HEK293 (cell line): ENCODE measurements around the gene CNTNAP5.

ENCODE experiments used
- CTCF ChIA-PET: fragments of 350-600 bp; formaldehyde crosslinking; extraction: SDS; loops from one replicate; lab custom pipeline; 2021; ENCODE audit warnings: antibody characterized with exemption; lab: Yijun Ruan, JAX
- POLR2A ChIA-PET: fragments of 300-600 bp; formaldehyde crosslinking; extraction: SDS; loops from one replicate; lab custom pipeline; 2020; ENCODE audit warnings: antibody characterized with exemption, inconsistent platforms; lab: Yijun Ruan, JAX
- H3K27ac ChIP-seq: fragments of 200-500 bp; sonication (Bioruptor generic); 2 replicates; pipeline ENCODE4 v1.5.1; 2014; ENCODE audit warnings: low read depth, low read length, control low read depth, inconsistent platforms; ENCODE audit errors: extremely low read depth
- H3K36me3 ChIP-seq, 2 experiments: fragments of 200-500 bp in 1 of 2; sonication (Bioruptor generic) in 1 of 2; 1 replicate in 1 of 2; 2 replicates in 1 of 2; pipeline ENCODE4 v1.5.1; 2014 to 2017; ENCODE audit warnings: inconsistent platforms in 2 of 2, low read length in 2 of 2; ENCODE audit not compliant: control insufficient read depth in 2 of 2, insufficient read depth in 1 of 2
- H3K4me1 ChIP-seq: fragments of 200-500 bp; sonication (Bioruptor generic); 2 replicates; pipeline ENCODE4 v1.5.1; 2014; ENCODE audit warnings: mild to moderate bottlenecking, low read length, inconsistent platforms; ENCODE audit not compliant: control insufficient read depth, insufficient read depth
- H3K4me3 ChIP-seq: 2 replicates; pipeline ENCODE4 v1.5.1; 2011; ENCODE audit warnings: low read depth, mild to moderate bottlenecking, control low read depth, low read length, moderate library complexity
- H3K9me3 ChIP-seq: fragments of 200-500 bp; sonication (Bioruptor generic); 2 replicates; pipeline ENCODE4 v1.5.1; 2014; ENCODE audit warnings: low read depth, low read length, inconsistent platforms; ENCODE audit not compliant: control insufficient read depth, insufficient read depth
- MYNN ChIP-seq: fragments of 450-650 bp; formaldehyde crosslinking; IDR thresholded peaks from 2 replicates; pipeline ENCODE4 v1.5.1; 2016; ENCODE audit warnings: missing biosample characterization, missing genetic modification characterization, borderline replicate concordance
- ZBTB8A ChIP-seq: fragments of 450-650 bp; formaldehyde crosslinking; IDR thresholded peaks from 2 replicates; pipeline ENCODE4 v1.5.1; 2016; ENCODE audit warnings: missing biosample characterization, missing genetic modification characterization
- ZEB2 ChIP-seq: fragments of 450-650 bp; formaldehyde crosslinking; IDR thresholded peaks from 2 replicates; pipeline ENCODE4 v1.5.1; 2016; ENCODE audit warnings: missing biosample characterization, missing genetic modification characterization
- ZFP37 ChIP-seq: fragments of 450-650 bp; formaldehyde crosslinking; IDR thresholded peaks from 2 replicates; pipeline ENCODE4 v1.5.1; 2016; ENCODE audit warnings: missing biosample characterization, missing genetic modification characterization
- ZNF140 ChIP-seq: fragments of 450-650 bp; formaldehyde crosslinking; IDR thresholded peaks from 2 replicates; pipeline ENCODE4 v1.5.1; 2016; ENCODE audit warnings: missing biosample characterization, missing genetic modification characterization
- ZNF202 ChIP-seq: fragments of 450-650 bp; formaldehyde crosslinking; IDR thresholded peaks from 2 replicates; pipeline ENCODE4 v1.5.1; 2016; ENCODE audit warnings: missing biosample characterization, missing genetic modification characterization, borderline replicate concordance
- ZNF248 ChIP-seq: fragments of 450-650 bp; formaldehyde crosslinking; IDR thresholded peaks from 2 replicates; pipeline ENCODE4 v1.5.1; 2017; ENCODE audit warnings: missing biosample characterization, missing genetic modification characterization
- ZNF501 ChIP-seq: fragments of 450-650 bp; formaldehyde crosslinking; IDR thresholded peaks from 2 replicates; pipeline ENCODE4 v1.5.1; 2016; ENCODE audit warnings: missing biosample characterization, missing genetic modification characterization
- ZNF549 ChIP-seq: fragments of 450-650 bp; IDR thresholded peaks from 2 replicates; pipeline ENCODE4 v1.5.1; 2018; ENCODE audit warnings: missing biosample characterization, missing genetic modification characterization, mild to moderate bottlenecking, inconsistent platforms, moderate library complexity
- ZNF571 ChIP-seq: fragments of 450-650 bp; formaldehyde crosslinking; IDR thresholded peaks from 2 replicates; pipeline ENCODE4 v1.5.0; 2017; ENCODE audit warnings: missing biosample characterization, missing genetic modification characterization
- ZNF585B ChIP-seq: fragments of 450-650 bp; formaldehyde crosslinking; IDR thresholded peaks from 2 replicates; pipeline ENCODE4 v1.5.1; 2016; ENCODE audit warnings: missing biosample characterization, missing genetic modification characterization
- ZNF664 ChIP-seq: fragments of 450-650 bp; formaldehyde crosslinking; IDR thresholded peaks from 2 replicates; pipeline ENCODE4 v1.5.1; 2016; ENCODE audit warnings: missing biosample characterization, missing genetic modification characterization
- ZNF747 ChIP-seq: fragments of 450-650 bp; formaldehyde crosslinking; IDR thresholded peaks from 2 replicates; pipeline ENCODE4 v1.5.1; 2016; ENCODE audit warnings: missing biosample characterization, missing genetic modification characterization
- ZNF777 ChIP-seq: fragments of 450-650 bp; formaldehyde crosslinking; IDR thresholded peaks from 2 replicates; pipeline ENCODE4 v1.5.1; 2017; ENCODE audit warnings: missing biosample characterization, missing genetic modification characterization, borderline replicate concordance
- ZNF791 ChIP-seq: fragments of 450-650 bp; formaldehyde crosslinking; IDR thresholded peaks from 2 replicates; pipeline ENCODE4 v1.5.1; 2016; ENCODE audit warnings: missing biosample characterization, missing genetic modification characterization
- ZSCAN16 ChIP-seq: fragments of 450-650 bp; formaldehyde crosslinking; IDR thresholded peaks from 2 replicates; pipeline ENCODE4 v1.5.1; 2016; ENCODE audit warnings: missing biosample characterization, missing genetic modification characterization
- TF ChIP-seq, protein P1 (sequence below): fragments of 450-650 bp; formaldehyde crosslinking; IDR thresholded peaks from 2 replicates; pipeline ENCODE4 v1.5.1; 2016; ENCODE audit warnings: missing biosample characterization, missing genetic modification characterization
- TF ChIP-seq, protein P2 (sequence below): sonication (generic); formaldehyde crosslinking; IDR thresholded peaks from 2 replicates; pipeline ENCODE4 v1.8.1; 2022; ENCODE audit warnings: mild to moderate bottlenecking, moderate library complexity, missing genetic modification reagents
- TF ChIP-seq, protein P3 (sequence below): fragments of 450-650 bp; formaldehyde crosslinking; IDR thresholded peaks from 2 replicates; pipeline ENCODE4 v1.5.1; 2016; ENCODE audit warnings: missing biosample characterization, missing genetic modification characterization
- TF ChIP-seq, protein P4 (sequence below): fragments of 450-650 bp; formaldehyde crosslinking; IDR thresholded peaks from 2 replicates; pipeline ENCODE4; 2016; ENCODE audit warnings: missing biosample characterization, missing genetic modification characterization

The CNTNAP5 gene

DNA sequence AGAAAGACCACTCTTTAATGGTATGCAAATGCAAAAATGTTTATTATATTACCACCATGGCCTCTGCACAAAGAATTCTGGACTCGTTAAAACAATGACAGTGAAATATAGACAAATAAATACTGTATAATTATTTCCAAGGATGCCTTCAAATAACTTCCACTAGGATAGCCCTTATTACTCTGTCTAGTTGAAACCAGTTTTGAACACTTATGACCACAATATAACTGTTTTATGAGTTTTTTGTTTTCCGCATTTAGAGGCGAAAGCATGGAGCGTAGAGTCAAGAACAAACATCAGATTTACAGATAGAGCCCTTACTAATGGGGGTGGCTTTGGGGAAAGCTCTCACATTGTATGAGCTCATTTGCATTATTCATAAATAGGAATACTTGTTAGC, 559.5 kb downstream of the CNTNAP5 start (continued):
- TF ChIP-seq, protein P1, sequence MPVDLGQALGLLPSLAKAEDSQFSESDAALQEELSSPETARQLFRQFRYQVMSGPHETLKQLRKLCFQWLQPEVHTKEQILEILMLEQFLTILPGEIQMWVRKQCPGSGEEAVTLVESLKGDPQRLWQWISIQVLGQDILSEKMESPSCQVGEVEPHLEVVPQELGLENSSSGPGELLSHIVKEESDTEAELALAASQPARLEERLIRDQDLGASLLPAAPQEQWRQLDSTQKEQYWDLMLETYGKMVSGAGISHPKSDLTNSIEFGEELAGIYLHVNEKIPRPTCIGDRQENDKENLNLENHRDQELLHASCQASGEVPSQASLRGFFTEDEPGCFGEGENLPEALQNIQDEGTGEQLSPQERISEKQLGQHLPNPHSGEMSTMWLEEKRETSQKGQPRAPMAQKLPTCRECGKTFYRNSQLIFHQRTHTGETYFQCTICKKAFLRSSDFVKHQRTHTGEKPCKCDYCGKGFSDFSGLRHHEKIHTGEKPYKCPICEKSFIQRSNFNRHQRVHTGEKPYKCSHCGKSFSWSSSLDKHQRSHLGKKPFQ (tag by site-specific recombination) = no peak
- TF ChIP-seq, all 188 proteins: peak for 0

DNA sequence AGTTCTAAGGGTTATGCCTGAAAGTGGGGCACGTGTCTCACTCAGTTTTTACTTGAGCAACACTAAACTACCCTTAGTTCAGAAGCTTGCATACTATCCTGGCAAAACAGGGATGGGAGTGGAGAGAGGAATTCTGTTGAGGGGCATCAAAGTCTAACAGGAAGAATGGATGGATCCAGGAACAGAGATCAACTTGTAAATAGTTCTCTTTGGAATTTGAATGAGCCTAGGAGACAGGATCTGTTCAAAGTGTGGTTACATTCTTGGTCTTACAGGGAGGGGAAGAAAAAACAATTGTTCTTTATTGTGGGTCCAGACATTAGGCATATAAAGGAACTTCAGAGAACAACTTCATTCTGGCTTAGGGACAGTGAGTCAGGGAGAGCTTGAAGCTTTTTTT, 560.2 kb downstream of the CNTNAP5 start:
- no peak for TF ChIP-seq ZSCAN16 (tag by site-specific recombination)
- POLR2A ChIA-PET = no interaction called here

DNA sequence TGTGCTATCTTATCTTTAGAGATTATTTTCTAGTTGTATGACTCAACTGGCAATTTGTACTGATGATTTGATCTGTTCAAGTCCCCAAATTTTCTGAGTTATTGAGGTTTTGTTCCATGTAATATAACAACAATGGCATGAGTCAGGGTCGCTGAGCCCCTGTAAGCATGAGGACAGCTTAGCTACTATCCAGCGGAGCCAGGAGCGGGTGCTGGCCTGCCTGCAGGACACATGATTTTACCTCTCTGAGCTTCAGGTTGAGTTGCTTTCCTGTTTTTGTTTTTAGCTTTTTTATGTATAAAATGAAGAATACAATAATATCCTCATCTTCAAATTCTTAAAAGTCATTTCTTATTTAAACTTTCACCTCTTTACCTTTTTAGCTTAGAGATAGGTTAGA, 561.1 kb downstream of the CNTNAP5 start:
- Histone ChIP-seq H3K27ac (no peak overlapping the region), H3K4me1 (no peaks in the 10 kb centered on the region), H3K9me3 (no peaks in the 10 kb centered on the region), H3K4me3 (no peak overlapping the region), H3K36me3 (no peaks in the 10 kb centered on the region)
- ChIA-PET POLR2A (no interaction called here), CTCF (no interaction called here)
- TF ChIP-seq ZNF140 (tag by site-specific recombination) (no peak), ZNF777 (tag by site-specific recombination) (no peak), ZBTB8A (tag by site-specific recombination) (no peak), ZEB2 (tag by site-specific recombination) (no peak), ZFP37 (tag by site-specific recombination) (no peak), ZNF248 (tag by site-specific recombination) (no peak), MYNN (tag by site-specific recombination) (no peak), ZNF585B (tag by site-specific recombination) (no peak), ZNF791 (tag by site-specific recombination) (no peak), ZNF571 (tag by site-specific recombination) (no peak), ZNF747 (tag by site-specific recombination) (no peak)
- TF ChIP-seq, protein P2, sequence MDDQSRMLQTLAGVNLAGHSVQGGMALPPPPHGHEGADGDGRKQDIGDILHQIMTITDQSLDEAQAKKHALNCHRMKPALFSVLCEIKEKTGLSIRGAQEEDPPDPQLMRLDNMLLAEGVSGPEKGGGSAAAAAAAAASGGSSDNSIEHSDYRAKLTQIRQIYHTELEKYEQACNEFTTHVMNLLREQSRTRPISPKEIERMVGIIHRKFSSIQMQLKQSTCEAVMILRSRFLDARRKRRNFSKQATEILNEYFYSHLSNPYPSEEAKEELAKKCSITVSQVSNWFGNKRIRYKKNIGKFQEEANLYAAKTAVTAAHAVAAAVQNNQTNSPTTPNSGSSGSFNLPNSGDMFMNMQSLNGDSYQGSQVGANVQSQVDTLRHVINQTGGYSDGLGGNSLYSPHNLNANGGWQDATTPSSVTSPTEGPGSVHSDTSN (CRISPR knock-in tag) = no peak

More for the DNA sequence above, 560.2 kb downstream of the CNTNAP5 start:
- CTCF ChIA-PET = no interaction called here
- H3K27ac ChIP-seq = no peak overlapping the region
- no peaks in the 10 kb centered on the region for H3K36me3 ChIP-seq
- no peaks in the 10 kb centered on the region for H3K4me1 ChIP-seq
- H3K4me3 ChIP-seq = no peak overlapping the region
- no peaks in the 10 kb centered on the region for H3K9me3 ChIP-seq

DNA sequence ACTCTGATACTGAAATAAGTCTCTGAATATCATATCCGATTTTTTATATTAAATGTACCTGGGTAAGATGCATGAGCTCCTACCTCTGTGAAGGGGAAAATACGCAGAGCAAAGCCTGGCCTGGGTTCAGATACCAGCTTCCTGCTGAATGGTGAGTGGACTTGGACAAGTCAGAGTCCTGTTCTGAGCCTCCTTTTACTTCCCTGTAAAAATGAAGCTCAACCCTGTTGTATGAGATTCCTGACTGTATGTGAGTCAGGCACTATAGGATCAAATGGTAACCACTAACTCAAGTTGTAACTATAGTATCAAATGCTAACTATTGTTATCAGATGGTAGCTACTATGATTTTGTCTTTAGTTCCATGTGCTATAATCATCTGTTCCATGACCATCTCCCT, 561.7 kb downstream of the CNTNAP5 start:
- Histone ChIP-seq H3K4me3 (no peak overlapping the region), H3K36me3 (no peaks in the 10 kb centered on the region), H3K9me3 (no peaks in the 10 kb centered on the region), H3K4me1 (no peaks in the 10 kb centered on the region), H3K27ac (no peak overlapping the region)
- ChIA-PET CTCF (no interaction called here), POLR2A (no interaction called here)
- TF ChIP-seq ZNF664 = no peak
- TF ChIP-seq ZNF501 (tag by site-specific recombination) = no peak
- TF ChIP-seq, protein P3, sequence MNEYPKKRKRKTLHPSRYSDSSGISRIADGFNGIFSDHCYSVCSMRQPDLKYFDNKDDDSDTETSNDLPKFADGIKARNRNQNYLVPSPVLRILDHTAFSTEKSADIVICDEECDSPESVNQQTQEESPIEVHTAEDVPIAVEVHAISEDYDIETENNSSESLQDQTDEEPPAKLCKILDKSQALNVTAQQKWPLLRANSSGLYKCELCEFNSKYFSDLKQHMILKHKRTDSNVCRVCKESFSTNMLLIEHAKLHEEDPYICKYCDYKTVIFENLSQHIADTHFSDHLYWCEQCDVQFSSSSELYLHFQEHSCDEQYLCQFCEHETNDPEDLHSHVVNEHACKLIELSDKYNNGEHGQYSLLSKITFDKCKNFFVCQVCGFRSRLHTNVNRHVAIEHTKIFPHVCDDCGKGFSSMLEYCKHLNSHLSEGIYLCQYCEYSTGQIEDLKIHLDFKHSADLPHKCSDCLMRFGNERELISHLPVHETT (tag by site-specific recombination) = no peak
- no peak for TF ChIP-seq ZNF549
- TF ChIP-seq, protein P4, sequence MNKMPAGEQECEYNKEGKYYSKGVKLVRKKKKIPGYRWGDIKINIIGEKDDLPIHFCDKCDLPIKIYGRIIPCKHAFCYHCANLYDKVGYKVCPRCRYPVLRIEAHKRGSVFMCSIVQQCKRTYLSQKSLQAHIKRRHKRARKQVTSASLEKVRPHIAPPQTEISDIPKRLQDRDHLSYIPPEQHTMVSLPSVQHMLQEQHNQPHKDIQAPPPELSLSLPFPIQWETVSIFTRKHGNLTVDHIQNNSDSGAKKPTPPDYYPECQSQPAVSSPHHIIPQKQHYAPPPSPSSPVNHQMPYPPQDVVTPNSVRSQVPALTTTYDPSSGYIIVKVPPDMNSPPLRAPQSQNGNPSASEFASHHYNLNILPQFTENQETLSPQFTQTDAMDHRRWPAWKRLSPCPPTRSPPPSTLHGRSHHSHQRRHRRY (tag by site-specific recombination) = no peak
- no peak for TF ChIP-seq ZNF202 (tag by site-specific recombination)
